GM21825 (cell line): ENCODE data around the gene HSPB8.
"Not testable (repeated sequence)": the region's sequence is repeated elsewhere in the genome, so short reads cannot be mapped to it uniquely, and the experiment has no call there.

Experiments
- ATAC-seq: cut with Tn5 transposase; IDR thresholded peaks from one replicate; pipeline ENCODE4 v1.9.1; 2021; ENCODE audit warnings: mild to moderate bottlenecking, moderate library complexity; ENCODE audit not compliant: unreplicated experiment

The HSPB8 gene

GRCh38 chr12:119204671-119205285 lies 26.0 kb downstream of the HSPB8 start:
- no peak for ATAC-seq

DNA sequence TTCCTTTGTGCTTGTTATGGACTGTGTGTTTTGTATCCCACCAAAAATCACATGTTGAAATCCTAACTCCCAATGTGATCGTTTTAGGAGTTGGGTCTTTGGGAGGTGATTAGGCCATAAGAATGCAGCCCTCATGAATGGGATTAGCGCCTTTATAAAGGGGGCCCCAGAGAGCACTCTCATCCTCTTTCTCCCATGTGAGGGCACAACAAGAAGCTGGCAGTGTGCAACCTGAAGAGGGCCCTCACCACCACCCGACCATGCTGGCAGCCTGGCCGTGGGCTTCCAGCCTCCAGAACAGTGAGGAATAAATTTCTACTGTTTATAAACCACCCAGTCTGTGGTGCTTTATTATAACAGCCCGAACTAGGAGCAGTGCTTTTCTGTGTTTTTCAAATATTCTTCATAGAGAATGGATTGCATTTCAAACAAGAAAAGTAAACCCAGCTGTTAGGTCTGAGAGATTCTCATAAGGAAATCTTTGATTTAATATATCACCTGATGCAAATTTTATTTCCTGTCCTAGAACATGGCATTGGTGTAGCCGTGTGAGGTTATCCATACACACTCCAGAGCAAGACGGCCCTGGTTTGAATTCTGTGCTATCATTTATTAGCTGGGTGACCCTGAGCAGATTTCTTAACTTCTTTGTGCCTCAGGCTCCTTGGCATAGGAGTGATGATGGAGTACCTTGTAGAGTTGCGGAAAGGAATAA lies 27.8 kb downstream of the HSPB8 start:
- no peak for ATAC-seq

GRCh38 chr12:119207063-119207560 lies 28.4 kb downstream of the HSPB8 start:
- ATAC-seq: no peak

- ATAC-seq: no peak
Observed at GRCh38 chr12:119208626-119209061, 29.9 kb downstream of the HSPB8 start.

GRCh38 chr12:119211884-119212283 lies 33.2 kb downstream of the HSPB8 start:
- ATAC-seq: no peak

DNA sequence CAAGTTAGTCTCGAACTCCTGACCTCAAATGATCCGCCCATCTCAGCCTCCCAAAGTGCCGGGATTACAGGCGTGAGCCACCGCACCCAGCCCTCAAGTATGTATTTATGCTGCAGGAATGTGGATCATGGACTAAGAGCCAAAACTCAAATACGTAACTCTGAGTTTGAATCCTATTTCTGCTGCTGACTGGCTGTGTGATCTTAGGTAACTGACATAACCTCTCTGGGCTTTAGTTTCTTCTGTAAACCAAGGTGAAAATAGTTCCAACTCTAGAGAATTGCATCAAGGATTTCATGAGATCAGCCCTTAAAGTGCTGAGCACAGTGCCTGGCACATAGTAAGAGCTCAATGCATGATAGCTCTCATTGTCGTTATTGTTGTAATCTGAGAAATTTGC lies 37.4 kb downstream of the HSPB8 start:
- no peak for ATAC-seq

- not testable (repeated sequence) for ATAC-seq
Observed at GRCh38 chr12:119218875-119219274, 40.1 kb downstream of the HSPB8 start.

GRCh38 chr12:119222222-119222951 lies 43.7 kb downstream of the HSPB8 start:
- no peak for ATAC-seq

DNA sequence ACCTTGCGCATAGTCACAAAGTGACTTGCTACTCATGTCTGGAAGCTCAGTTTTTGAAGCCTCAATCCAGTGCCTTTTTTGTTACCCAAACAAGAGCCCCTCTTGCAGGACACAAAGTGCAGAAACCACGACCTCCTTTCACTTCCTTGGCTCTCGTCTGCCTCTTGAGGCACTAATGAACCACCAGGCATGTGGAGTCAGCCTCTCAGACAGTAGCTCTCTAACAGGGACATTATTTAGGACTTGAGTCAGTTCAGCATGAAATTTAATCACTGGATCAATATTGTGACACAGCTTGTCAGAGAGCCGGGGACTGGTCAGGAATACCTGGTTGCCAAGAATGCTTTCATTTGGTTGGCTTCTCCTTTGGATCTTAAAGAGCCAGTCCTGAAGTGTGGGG lies 46.7 kb downstream of the HSPB8 start:
- no peak for ATAC-seq

DNA sequence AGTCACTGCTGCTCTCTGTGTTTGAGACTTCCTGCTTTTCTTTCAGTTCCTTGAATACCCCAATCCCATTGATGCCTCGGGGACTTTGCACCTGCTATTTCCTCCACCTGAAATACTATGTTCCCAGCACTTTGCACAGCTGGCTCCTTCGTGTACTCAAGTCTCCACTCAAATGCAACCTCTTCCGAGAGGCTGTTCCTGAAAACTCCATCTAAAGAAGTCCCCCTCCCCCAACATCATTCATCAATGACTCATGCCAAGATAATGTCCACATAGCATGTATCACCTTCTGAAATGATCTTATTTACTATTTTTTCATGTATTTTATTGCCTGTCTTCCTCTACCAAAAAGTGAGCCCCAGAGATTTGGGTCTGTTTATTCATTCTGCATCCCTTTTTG lies 48.6 kb downstream of the HSPB8 start:
- no peak for ATAC-seq

DNA sequence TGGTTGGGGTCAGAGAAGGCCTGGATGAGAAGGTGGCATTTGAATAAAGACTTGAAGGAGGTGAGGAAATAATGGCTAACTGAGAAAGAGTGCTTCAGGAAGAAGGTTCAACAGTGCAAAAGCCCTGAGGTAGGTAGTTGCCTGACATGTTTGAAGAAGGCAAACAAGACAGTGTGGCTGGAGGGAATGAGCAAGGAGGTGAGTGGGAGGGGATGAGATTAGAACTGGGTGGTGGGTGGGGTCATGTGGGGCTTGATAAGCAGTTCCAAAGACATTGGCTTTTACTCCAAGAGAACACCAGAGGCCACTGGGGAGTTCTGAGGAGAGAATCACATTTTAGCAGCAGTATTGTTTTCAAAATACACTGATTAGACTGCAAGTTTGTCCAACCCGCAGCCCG lies 50.5 kb downstream of the HSPB8 start:
- no peak for ATAC-seq

GRCh38 chr12:119229837-119230236 lies 51.1 kb downstream of the HSPB8 start:
- no peak for ATAC-seq

- no peak for ATAC-seq
Observed at GRCh38 chr12:119230807-119231206, 52.1 kb downstream of the HSPB8 start.

- no peak for ATAC-seq
Observed at GRCh38 chr12:119231774-119232173, 53.0 kb downstream of the HSPB8 start.

- ATAC-seq: no peak
Observed at GRCh38 chr12:119235197-119235751, 56.5 kb downstream of the HSPB8 start.

DNA sequence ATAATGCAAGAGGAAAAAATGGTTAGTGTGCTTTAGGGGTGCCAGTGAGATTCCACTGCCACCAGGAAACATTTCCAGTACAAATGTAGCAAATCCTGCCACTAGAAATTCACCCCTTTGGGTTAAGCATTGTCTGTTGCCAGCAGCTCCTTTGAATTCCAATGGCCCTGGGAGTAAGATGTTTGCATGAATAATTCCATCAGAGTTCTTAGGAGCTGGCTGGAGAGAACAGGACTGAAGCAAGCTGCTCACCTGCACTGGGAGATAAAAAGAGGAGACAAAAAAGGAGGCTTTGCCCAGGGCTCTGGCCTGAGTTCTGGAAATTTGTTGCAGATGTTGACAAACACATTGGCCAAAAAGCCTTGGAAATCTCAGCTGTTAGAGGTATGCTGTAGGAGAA lies 57.6 kb downstream of the HSPB8 start:
- ATAC-seq: no peak

DNA sequence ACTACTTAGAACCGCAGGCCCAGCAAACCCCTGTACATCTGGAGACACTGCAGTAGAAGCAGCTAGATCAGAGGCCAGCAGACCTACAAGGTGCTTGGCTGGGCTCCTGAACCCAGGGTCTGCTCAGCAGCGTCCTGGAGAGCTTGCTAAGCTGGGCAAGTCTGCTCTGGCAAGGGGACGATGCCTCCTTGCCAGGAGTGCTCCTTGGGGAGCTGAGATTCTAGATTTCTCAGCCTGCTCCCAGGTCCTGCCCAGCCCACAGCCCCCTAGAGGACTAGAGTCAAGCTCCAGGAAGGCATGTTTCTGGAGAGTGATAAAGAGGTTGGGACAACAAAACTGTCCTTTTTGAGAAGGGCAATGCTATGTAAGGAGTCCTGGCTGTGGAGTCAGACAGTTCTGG lies 60.3 kb downstream of the HSPB8 start:
- no peak for ATAC-seq

DNA sequence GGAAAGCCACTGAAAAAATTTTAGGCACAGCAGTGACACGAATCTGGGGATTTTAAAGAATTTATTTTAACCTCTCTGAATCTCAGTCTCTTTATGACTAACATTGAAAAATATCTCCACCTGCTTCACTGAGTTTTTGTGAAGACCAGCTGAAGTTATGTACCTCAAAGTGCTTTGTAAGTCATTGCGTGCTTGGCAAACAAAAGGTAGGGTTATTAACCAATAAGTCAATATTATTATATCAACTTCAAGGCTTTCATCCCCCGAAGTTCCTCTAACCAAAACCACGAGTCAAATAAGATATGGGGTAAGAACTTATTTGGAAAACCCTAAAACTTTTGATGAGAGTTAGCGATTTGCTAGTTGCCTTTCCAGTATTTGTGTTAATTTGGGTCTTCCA lies 62.3 kb downstream of the HSPB8 start:
- ATAC-seq: no peak

DNA sequence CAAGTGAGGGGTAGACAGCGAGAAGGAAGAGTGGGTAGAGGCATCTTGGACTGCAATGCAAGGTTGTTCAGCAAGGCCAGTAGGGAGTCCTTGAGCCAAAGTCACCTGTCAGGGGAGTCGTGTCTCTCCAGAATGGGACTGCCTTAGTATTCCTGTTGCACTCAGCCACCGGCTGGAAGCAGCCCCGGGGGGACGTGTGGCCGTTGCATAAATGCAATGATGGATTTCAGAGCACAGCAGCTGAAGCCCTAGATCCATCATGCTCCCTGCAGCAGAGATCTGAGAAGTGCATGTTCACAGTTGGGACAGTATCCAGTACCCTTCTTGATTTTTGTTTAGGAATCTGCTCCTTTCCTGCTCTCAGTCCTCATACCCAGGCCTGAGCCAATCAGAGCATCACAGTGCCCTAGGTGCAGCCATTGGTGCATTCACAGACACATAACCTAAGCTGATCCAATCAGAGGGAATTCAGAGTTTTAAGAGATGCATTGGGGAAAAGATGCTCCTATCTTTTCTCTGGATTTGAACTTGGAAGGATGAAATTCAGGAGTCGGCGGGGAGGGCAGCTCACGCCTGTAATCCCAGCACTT lies 62.9 kb downstream of the HSPB8 start:
- no peak for ATAC-seq
